IMR-90 (cell line): ENCODE data around the gene BTBD9. TPM values are rescaled to one million over a fixed set of nuclear protein-coding genes. Genes with fewer than 3 reads are reported as not detected.

ENCODE experiments used
- ATAC-seq: fragments of 200-7000 bp; cut with Tn5 transposase; 2 replicates; pipeline ENCODE4 v1.9.1; 2020; ENCODE audit warnings: low read depth, mild to moderate bottlenecking, moderate library complexity
- BruUV-seq: library from RNA; stranded (reverse); fragments of 400-500 nt; replicated peaks from 2 replicates; lab custom pipeline; 2021; lab: Mats Ljungman, UMichigan
- CTCF ChIA-PET: fragments of 300-600 bp; formaldehyde crosslinking; extraction: SDS; loops from one replicate; lab custom pipeline; 2021; ENCODE audit warnings: antibody characterized with exemption; lab: Yijun Ruan, JAX
- POLR2A ChIA-PET: fragments of 300-600 bp; sonication (Branson Sonifier 250); formaldehyde crosslinking; loops from one replicate; lab custom pipeline; 2022; ENCODE audit warnings: antibody characterized with exemption; ENCODE audit not compliant: unreplicated experiment; lab: Charles Lee
- DNase-seq: peaks from one replicate; pipeline ENCODE4 v3.0.0; 2013
- H2AFZ ChIP-seq: replicated peaks from 2 replicates; pipeline ENCODE3; 2013; ENCODE audit warnings: low read length, mild to moderate bottlenecking; ENCODE audit not compliant: poor library complexity
- H2AK5ac ChIP-seq: 2 replicates; pipeline ENCODE4 v1.6.1; 2013; ENCODE audit warnings: low read depth, low read length, inconsistent platforms
- H2AK9ac ChIP-seq: replicated peaks from 2 replicates; pipeline ENCODE3; 2013; ENCODE audit warnings: mild to moderate bottlenecking, low read depth, low read length, moderate library complexity; ENCODE audit not compliant: poor library complexity
- H2BK120ac ChIP-seq: 2 replicates; pipeline ENCODE4 v1.6.1; 2013; ENCODE audit warnings: low read depth, low read length, inconsistent platforms
- H2BK15ac ChIP-seq: 3 replicates; pipeline ENCODE4 v1.6.1; 2013; ENCODE audit warnings: low read depth, low read length, inconsistent platforms
- H2BK20ac ChIP-seq: 2 replicates; pipeline ENCODE4 v1.6.1; 2013; ENCODE audit warnings: low read depth, mild to moderate bottlenecking, inconsistent platforms, low read length, moderate library complexity
- H2BK5ac ChIP-seq: 2 replicates; pipeline ENCODE4 v1.6.1; 2013; ENCODE audit warnings: mild to moderate bottlenecking, low read depth, low read length, inconsistent platforms; ENCODE audit not compliant: poor library complexity, severe bottlenecking
- H3K14ac ChIP-seq: replicated peaks from 2 replicates; pipeline ENCODE4 v1.6.1; 2013; ENCODE audit warnings: low read depth, low read length, inconsistent platforms
- H3K18ac ChIP-seq: 2 replicates; pipeline ENCODE4 v1.6.1; 2013; ENCODE audit warnings: low read depth, low read length, control low read depth
- H3K23ac ChIP-seq: 2 replicates; pipeline ENCODE4 v1.6.1; 2013; ENCODE audit warnings: low read depth, low read length, inconsistent platforms
- H3K27ac ChIP-seq: 2 replicates; pipeline ENCODE4 v1.5.1; 2013; ENCODE audit warnings: mild to moderate bottlenecking, control low read depth, low read length; ENCODE audit not compliant: insufficient read depth
- H3K27me3 ChIP-seq: 2 replicates; pipeline ENCODE4 v1.6.1; 2013; ENCODE audit warnings: low read length; ENCODE audit not compliant: control insufficient read depth, insufficient read depth
- H3K36me3 ChIP-seq: 2 replicates; pipeline ENCODE4 v1.6.1; 2013; ENCODE audit warnings: low read length, mixed read lengths; ENCODE audit not compliant: control insufficient read depth, insufficient read depth
- H3K4ac ChIP-seq: 2 replicates; pipeline ENCODE4 v1.6.1; 2013; ENCODE audit warnings: low read depth, low read length, inconsistent platforms
- H3K4me1 ChIP-seq: 2 replicates; pipeline ENCODE4 v1.6.1; 2013; ENCODE audit warnings: low read length, mixed read lengths; ENCODE audit not compliant: control insufficient read depth, insufficient read depth
- H3K4me2 ChIP-seq: 2 replicates; pipeline ENCODE4 v1.6.1; 2013; ENCODE audit warnings: low read depth, mild to moderate bottlenecking, control low read depth, low read length, moderate library complexity
- H3K4me3 ChIP-seq: 2 replicates; pipeline ENCODE4 v1.5.1; 2013; ENCODE audit warnings: low read depth, mild to moderate bottlenecking, control low read depth, low read length, moderate library complexity; ENCODE audit not compliant: insufficient read depth
- H3K56ac ChIP-seq: 2 replicates; pipeline ENCODE4 v1.6.1; 2013; ENCODE audit warnings: low read length, inconsistent platforms; ENCODE audit not compliant: insufficient read depth; ENCODE audit errors: extremely low read depth
- H3K79me1 ChIP-seq, 2 experiments: 2 replicates each; pipeline ENCODE4 v1.6.1; 2013; ENCODE audit warnings: low read length in 2 of 2, inconsistent platforms in 1 of 2, low read depth in 1 of 2
- H3K9ac ChIP-seq: 2 replicates; pipeline ENCODE4 v1.6.1; 2013; ENCODE audit warnings: low read depth, low read length, control low read depth
- H3K9me1 ChIP-seq: 2 replicates; pipeline ENCODE4 v1.6.1; 2013; ENCODE audit warnings: low read length, inconsistent platforms; ENCODE audit not compliant: insufficient read depth
- H3K9me3 ChIP-seq: 2 replicates; pipeline ENCODE4 v1.6.1; 2013; ENCODE audit warnings: low read length; ENCODE audit not compliant: control insufficient read depth, insufficient read depth
- H4K20me1 ChIP-seq: 2 replicates; pipeline ENCODE4 v1.6.1; 2013; ENCODE audit warnings: low read length, inconsistent platforms; ENCODE audit not compliant: insufficient read depth
- H4K5ac ChIP-seq: 2 replicates; pipeline ENCODE4 v1.6.1; 2013; ENCODE audit warnings: mild to moderate bottlenecking, low read depth, low read length, control low read depth
- H4K8ac ChIP-seq, 2 experiments: 2 replicates each; pipeline ENCODE4 v1.6.1; 2013; ENCODE audit warnings: low read depth in 2 of 2, low read length in 2 of 2, control low read depth in 1 of 2, inconsistent platforms in 1 of 2
- H4K91ac ChIP-seq: 2 replicates; pipeline ENCODE4 v1.6.1; 2013; ENCODE audit warnings: low read depth, low read length, inconsistent platforms; ENCODE audit not compliant: insufficient read depth
- BHLHE40 ChIP-seq: fragments of 150-350 bp; IDR thresholded peaks from 2 replicates; pipeline ENCODE4 v1.6.1; 2016; ENCODE audit warnings: mild to moderate bottlenecking, low read depth, low read length
- CEBPB ChIP-seq: IDR thresholded peaks from 2 replicates; pipeline ENCODE4 v1.6.1; 2012; ENCODE audit warnings: low read depth, low read length, improper control_type of control experiment
- CHD1 ChIP-seq: IDR thresholded peaks from 2 replicates; pipeline ENCODE4 v1.6.1; 2012; ENCODE audit warnings: low read depth, low read length, improper control_type of control experiment
- FOS ChIP-seq: fragments of 150-350 bp; IDR thresholded peaks from 2 replicates; pipeline ENCODE4 v1.6.1; 2016; ENCODE audit warnings: low read depth, low read length
- MAFK ChIP-seq: IDR thresholded peaks from 2 replicates; pipeline ENCODE4 v1.6.1; 2012; ENCODE audit warnings: low read depth, low read length, improper control_type of control experiment
- MAZ ChIP-seq: IDR thresholded peaks from 2 replicates; pipeline ENCODE4 v1.6.1; 2012; ENCODE audit warnings: low read depth, mild to moderate bottlenecking, low read length, improper control_type of control experiment, moderate library complexity, borderline replicate concordance
- MXI1 ChIP-seq: IDR thresholded peaks from 2 replicates; pipeline ENCODE4 v1.6.1; 2012; ENCODE audit warnings: low read depth, mild to moderate bottlenecking, low read length, moderate library complexity, borderline replicate concordance
- POLR2A ChIP-seq: IDR thresholded peaks from 2 replicates; pipeline ENCODE4 v1.6.1; 2012; ENCODE audit warnings: mild to moderate bottlenecking, low read depth, low read length
- RCOR1 ChIP-seq: IDR thresholded peaks from 2 replicates; pipeline ENCODE4 v1.6.1; 2012; ENCODE audit warnings: mild to moderate bottlenecking, low read length, improper control_type of control experiment; ENCODE audit not compliant: insufficient replicate concordance
- RFX5 ChIP-seq: IDR thresholded peaks from 2 replicates; pipeline ENCODE4 v1.8.0; 2012; ENCODE audit warnings: low read depth, mild to moderate bottlenecking, low read length, moderate library complexity
- SMC3 ChIP-seq: fragments of 150-350 bp; IDR thresholded peaks from 2 replicates; pipeline ENCODE4 v1.6.1; 2016; ENCODE audit warnings: low read depth, mild to moderate bottlenecking, antibody characterized with exemption, low read length, moderate library complexity
- USF2 ChIP-seq: fragments of 150-350 bp; IDR thresholded peaks from 2 replicates; pipeline ENCODE4 v1.6.1; 2017; ENCODE audit warnings: mild to moderate bottlenecking, antibody characterized with exemption, low read length, low read depth
- whole genome bisulfite sequencing, 2 experiments: methylation state at CpG; one replicate each; pipeline versions ENCODE4 v1.1.5 to v1.1.7; 2013; ENCODE audit warnings: missing lambda C conversion rate in 2 of 2; ENCODE audit not compliant: insufficient read length in 1 of 2; ENCODE audit errors: extremely low coverage in 2 of 2; 5-methylcytosine and 5-hydroxymethylcytosine counted together
- dilution Hi-C: fragments of 300-500 bp; cut with HindIII; formaldehyde crosslinking; loops from one replicate; pipeline ENCODE4 v1.14.3; 2018; ENCODE audit warnings: low sequenced_read_pairs; ENCODE audit not compliant: unreplicated experiment
- in situ Hi-C: fragments of 300-500 bp; cut with MboI; formaldehyde crosslinking; loops from 3 replicates; pipeline ENCODE4 v1.14.3; 2019; ENCODE audit warnings: low sequenced_read_pairs, inconsistent platforms, mixed read lengths
- intact Hi-C: fragments of 100-400 bp; cut with micrococcal nuclease; formaldehyde crosslinking; loops from 2 replicates; pipeline ENCODE4 v1.10.0; 2022
- polyA plus RNA-seq, 3 experiments: library from polyadenylated mRNA; depleted of rRNA; stranded (reverse); fragments of >200 nt; gene quantifications; 2 replicates each; pipeline ENCODE4 v1.2.3, GENCODE V29; 2012; ENCODE audit warnings: low replicate concordance in 1 of 3
- total RNA-seq: library from RNA; depleted of rRNA; stranded (reverse); fragments of >200 nt; gene quantifications from 2 replicates; pipeline ENCODE4 v1.2.3, GENCODE V29; 2012
- TF ChIP-seq, protein P1 (sequence below): conservative IDR thresholded peaks from 2 replicates; pipeline ENCODE4 v1.5.1; 2012; ENCODE audit warnings: mild to moderate bottlenecking, low read depth, low read length, improper control_type of control experiment

Gene BTBD9
- total and polyA plus RNA-seq, 2 of the 4 experiments (the other 2 are of a cell fraction), result 4.1 to 22.0 TPM

DNA sequence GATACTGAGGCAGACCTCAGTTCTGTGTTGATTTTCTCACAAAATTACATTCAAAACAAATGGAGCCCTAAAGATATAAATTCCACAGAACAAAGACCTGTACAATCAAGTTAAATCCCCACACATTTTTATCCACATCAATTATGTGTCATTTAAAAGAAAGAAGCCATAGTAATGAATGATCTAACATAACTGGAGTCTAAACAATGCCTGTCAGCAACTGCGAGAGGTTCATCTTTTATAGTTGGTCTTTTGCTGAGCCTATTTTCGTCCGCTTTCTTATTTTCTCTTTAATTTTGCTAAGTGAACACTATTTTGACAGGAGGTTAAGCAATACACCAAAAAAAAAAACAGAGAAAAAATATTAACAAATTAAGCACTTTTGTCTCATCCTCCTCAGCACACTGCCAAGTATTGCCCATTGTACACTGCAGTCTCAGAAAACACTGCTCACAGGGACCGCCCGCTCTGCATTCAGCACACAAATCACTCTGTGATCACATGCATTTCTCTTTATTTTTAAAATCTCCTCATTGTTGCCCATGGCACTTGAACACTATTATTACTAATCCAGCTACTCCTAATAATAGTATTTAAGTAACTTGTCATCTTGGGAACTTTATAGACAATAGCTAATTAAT, 140.8 kb downstream of the BTBD9 start:
- Histone ChIP-seq H2BK120ac (no peak overlapping the region), H3K56ac (no peak overlapping the region), H3K36me3 (no peaks in the 10 kb centered on the region), H3K9me3 (no peaks in the 10 kb centered on the region), H4K8ac (no peak overlapping the region), H3K4me2 (no peak overlapping the region), H2BK15ac (no peak overlapping the region), H3K9me1 (no peaks in the 10 kb centered on the region), H3K27ac (no peak overlapping the region), H4K91ac (no peak overlapping the region), H3K4ac (no peak overlapping the region), H3K4me3 (no peak overlapping the region), H3K23ac (no peak overlapping the region), H4K5ac (no peak overlapping the region), H3K79me1 (no peaks in the 10 kb centered on the region; a peak in 1 of 4 replicates), H2AK9ac (no peak overlapping the region), H2AK5ac (no peak overlapping the region), H3K4me1 (no peaks in the 10 kb centered on the region), H3K18ac (no peak overlapping the region), H2BK5ac (no peak overlapping the region), H2BK20ac (no peak overlapping the region), H3K27me3 (no peaks in the 10 kb centered on the region), H2AFZ (no peak overlapping the region), H3K14ac (no peak overlapping the region), H3K9ac (no peak overlapping the region), H4K20me1 (no peaks in the 10 kb centered on the region)
- dilution Hi-C loops, result no loop called here
- intact Hi-C loops, result loop anchor here (5.0 kb wide), 2 partner anchors 173 to 782 kb away; no protein-coding TSS in a partner anchor
- ChIA-PET CTCF (interaction anchor here (0.6 to 1.3 kb wide), 5 partner anchors 71 to 759 kb away, joined by 3 to 5 read pairs (median 4); no protein-coding TSS in a partner anchor), POLR2A (no interaction called here)
- DNase-seq, result no peak
- BruUV-seq, result no TSS peak
- WGBS, 2 experiments, result no CpG with 5 or more reads among the region's 5 CpGs
- in situ Hi-C loops, result no loop called here
- TF ChIP-seq POLR2A (no peak), BHLHE40 (no peak), MXI1 (no peak), CEBPB (no peak), USF2 (no peak), MAZ (no peak), RCOR1 (no peak), FOS (no peak), SMC3 (no peak), RFX5 (no peak), CHD1 (no peak), MAFK (no peak)
- TF ChIP-seq, protein P1, sequence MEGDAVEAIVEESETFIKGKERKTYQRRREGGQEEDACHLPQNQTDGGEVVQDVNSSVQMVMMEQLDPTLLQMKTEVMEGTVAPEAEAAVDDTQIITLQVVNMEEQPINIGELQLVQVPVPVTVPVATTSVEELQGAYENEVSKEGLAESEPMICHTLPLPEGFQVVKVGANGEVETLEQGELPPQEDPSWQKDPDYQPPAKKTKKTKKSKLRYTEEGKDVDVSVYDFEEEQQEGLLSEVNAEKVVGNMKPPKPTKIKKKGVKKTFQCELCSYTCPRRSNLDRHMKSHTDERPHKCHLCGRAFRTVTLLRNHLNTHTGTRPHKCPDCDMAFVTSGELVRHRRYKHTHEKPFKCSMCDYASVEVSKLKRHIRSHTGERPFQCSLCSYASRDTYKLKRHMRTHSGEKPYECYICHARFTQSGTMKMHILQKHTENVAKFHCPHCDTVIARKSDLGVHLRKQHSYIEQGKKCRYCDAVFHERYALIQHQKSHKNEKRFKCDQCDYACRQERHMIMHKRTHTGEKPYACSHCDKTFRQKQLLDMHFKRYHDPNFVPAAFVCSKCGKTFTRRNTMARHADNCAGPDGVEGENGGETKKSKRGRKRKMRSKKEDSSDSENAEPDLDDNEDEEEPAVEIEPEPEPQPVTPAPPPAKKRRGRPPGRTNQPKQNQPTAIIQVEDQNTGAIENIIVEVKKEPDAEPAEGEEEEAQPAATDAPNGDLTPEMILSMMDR, result no peak
- ATAC-seq, result no peak
